Natural killer cell (primary cell): ENCODE data around the gene NDUFV3. TPM values are rescaled to one million over a fixed set of nuclear protein-coding genes. Genes with fewer than 3 reads are reported as not detected.
"Not testable (repeated sequence)": the region's sequence is repeated elsewhere in the genome, so short reads cannot be mapped to it uniquely, and the experiment has no call there.

ENCODE experiments used
- ATAC-seq, 3 donors: fragments of 150-1000 bp in 2 of 3; fragments of 200-7000 bp in 1 of 3; cut with Tn5 transposase; 1 replicate in 1 of 3; 2 replicates in 2 of 3; pipeline ENCODE4 v1.10.0; 2021; ENCODE audit warnings: mild to moderate bottlenecking in 2 of 3, moderate library complexity in 2 of 3
- DNase-seq, 2 donors: peaks; one replicate each; pipeline versions ENCODE4 v3.0.0 to v3.0.0-alpha.2; 2013 to 2021; ENCODE audit warnings: mixed read lengths in 1 of 2
- H3K27ac ChIP-seq: one replicate; pipeline ENCODE4 v1.5.1; 2013; ENCODE audit warnings: mild to moderate bottlenecking, low read length
- H3K27me3 ChIP-seq: one replicate; pipeline ENCODE4 v1.6.1; 2013; ENCODE audit warnings: low read length; ENCODE audit not compliant: control insufficient read depth, insufficient read depth
- H3K36me3 ChIP-seq: one replicate; pipeline ENCODE4 v1.6.1; 2013; ENCODE audit warnings: low read length; ENCODE audit not compliant: control insufficient read depth, insufficient read depth
- H3K4me1 ChIP-seq: one replicate; pipeline ENCODE4 v1.6.1; 2013; ENCODE audit warnings: low read length; ENCODE audit not compliant: control insufficient read depth, insufficient read depth
- H3K4me3 ChIP-seq: one replicate; pipeline ENCODE4 v1.5.1; 2013; ENCODE audit warnings: low read length
- H3K9me3 ChIP-seq: one replicate; pipeline ENCODE4 v1.6.1; 2013; ENCODE audit warnings: low read length; ENCODE audit not compliant: control insufficient read depth, insufficient read depth
- H3K27ac Mint-ChIP-seq, 2 donors: one replicate each; pipeline ENCODE4 v1.8.0; 2022; ENCODE audit warnings: mild to moderate bottlenecking in 2 of 2, mixed read lengths in 2 of 2, moderate library complexity in 1 of 2
- H3K27me3 Mint-ChIP-seq, 2 donors: one replicate each; pipeline ENCODE4 v1.8.0; 2022; ENCODE audit warnings: low read depth in 2 of 2, mixed read lengths in 2 of 2
- H3K36me3 Mint-ChIP-seq: one replicate; pipeline ENCODE4 v1.8.0; 2022; ENCODE audit warnings: mixed read lengths
- H3K4me1 Mint-ChIP-seq, 2 donors: one replicate each; pipeline ENCODE4 v1.8.0; 2022; ENCODE audit warnings: mixed read lengths in 2 of 2
- H3K4me3 Mint-ChIP-seq: one replicate; pipeline ENCODE4 v1.8.0; 2022; ENCODE audit warnings: mild to moderate bottlenecking, moderate library complexity, mixed read lengths
- H3K9me3 Mint-ChIP-seq, 2 donors: one replicate each; pipeline ENCODE4 v1.8.0; 2022; ENCODE audit warnings: mixed read lengths in 2 of 2
- WGBS: methylation state at CpG from one replicate; pipeline ENCODE4 v1.1.7; 2013; ENCODE audit warnings: missing lambda C conversion rate; ENCODE audit not compliant: insufficient coverage; 5-methylcytosine and 5-hydroxymethylcytosine counted together
- intact Hi-C: fragments of 100-400 bp; cut with micrococcal nuclease; formaldehyde crosslinking; loops from one replicate; pipeline ENCODE4 v1.14.2; 2022
- total RNA-seq, 4 donors: library from RNA; stranded (reverse); fragments of 120-200 nt in 1 of 4; gene quantifications; one replicate each; pipeline versions ENCODE4 v1.2.3 to v1.2.4, GENCODE V29; 2013 to 2022
- TF ChIP-seq, protein P1 (sequence below): fragments of 200-600 bp; IDR thresholded peaks from one replicate; pipeline ENCODE4 v1.8.0; 2022; ENCODE audit warnings: antibody characterized with exemption

The NDUFV3 gene
- total RNA-seq, 3 donors from 2014 or later (not counting 1 experiment from before 2014, with no cell fraction given), result 21.8 to 25.7 (median 23.9) TPM

DNA sequence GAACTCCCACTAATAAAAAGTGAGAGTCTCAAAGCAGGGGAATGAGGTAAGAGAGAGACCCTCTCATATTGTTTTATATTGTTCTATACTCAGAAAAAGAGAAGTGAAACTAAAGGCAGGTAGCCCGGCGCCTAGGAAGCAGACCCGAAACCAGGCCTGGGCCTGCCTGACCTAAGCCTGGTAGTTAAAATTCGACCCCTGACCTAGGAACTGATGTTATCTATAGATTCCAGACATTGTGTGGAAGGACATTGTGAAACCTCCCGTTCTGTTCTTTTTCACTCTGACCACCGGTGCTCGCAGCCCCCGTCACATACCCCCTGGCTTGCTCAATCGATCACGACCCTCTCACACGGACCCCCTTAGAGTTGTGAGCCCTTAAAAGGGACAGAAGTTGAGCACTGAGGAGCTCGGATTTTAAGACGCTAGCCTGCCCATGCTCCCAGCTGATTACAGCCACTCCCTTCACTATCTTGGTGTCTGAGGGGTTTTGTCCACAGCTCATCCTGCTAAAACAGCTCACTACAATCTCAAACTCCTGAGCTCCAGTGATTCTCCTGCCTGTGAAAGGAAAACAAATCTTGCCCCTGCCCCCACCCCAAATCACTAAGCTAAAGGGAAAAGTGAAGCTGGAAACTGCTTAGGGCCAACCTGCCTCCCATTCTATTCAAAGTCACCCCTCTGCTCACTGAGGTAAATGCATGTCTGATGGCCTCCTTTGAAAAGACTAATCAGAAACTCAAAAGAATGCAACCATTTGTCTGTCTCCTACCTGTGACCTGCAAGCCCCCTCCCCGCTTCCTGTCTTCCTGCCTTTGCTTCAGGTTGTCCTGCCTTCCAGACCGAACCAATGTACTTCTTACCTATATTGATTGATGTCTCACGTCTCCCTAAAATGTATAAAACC is 44.2 kb downstream of the NDUFV3 start:
- H3K9me3 Mint-ChIP-seq, H3K27ac Mint-ChIP-seq, H3K27me3 Mint-ChIP-seq, H3K36me3 Mint-ChIP-seq, H3K9me3 ChIP-seq, H3K4me3 Mint-ChIP-seq, H3K36me3 ChIP-seq, ATAC-seq, DNase-seq, H3K27me3 ChIP-seq, intact Hi-C loops, H3K4me1 ChIP-seq, H3K4me3 ChIP-seq, H3K27ac ChIP-seq, H3K4me1 Mint-ChIP-seq: not testable (repeated sequence)
- WGBS, result 77% methylated on average over 14 of the region's 16 CpGs

DNA sequence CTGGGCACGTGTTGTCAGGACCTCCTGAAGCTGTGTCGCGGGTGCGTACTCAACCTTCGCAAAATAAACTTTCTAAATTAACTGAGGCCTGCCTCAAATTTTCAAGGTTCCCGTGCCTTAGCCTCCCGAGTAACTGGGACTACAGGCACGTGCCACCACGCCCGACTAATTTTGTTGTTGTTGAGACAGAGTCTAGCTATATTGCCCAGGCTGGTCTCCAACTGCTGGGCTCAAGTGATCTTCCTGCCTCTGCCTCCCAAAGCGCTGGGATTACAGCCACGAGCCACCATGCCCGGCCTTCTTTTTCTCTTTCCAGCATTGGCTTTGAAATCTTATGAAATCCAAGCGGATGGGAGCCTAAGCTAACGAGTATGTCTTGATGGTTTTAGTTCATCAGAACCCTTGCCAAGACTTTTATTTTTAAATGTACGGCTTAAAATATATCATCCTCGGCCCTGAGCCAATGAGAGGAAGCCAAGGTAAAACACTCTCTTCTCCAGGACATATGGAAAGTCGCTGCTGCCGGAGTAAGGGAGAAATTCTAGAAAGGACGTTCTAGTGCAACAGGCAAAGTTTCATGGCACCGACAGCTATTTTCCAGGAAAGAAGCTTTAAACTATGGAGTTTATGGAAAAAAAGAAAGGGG is 45.0 kb downstream of the NDUFV3 start:
- Histone ChIP-seq H3K9me3 (no peaks in the 10 kb centered on the region), H3K27ac (no peak overlapping the region), H3K27me3 (no peaks in the 10 kb centered on the region), H3K36me3 (no peaks in the 10 kb centered on the region), H3K4me3 (no peak overlapping the region), H3K4me1 (no peaks in the 10 kb centered on the region)
- Mint-ChIP-seq H3K27me3 (no peaks in the 10 kb centered on the region), H3K36me3 (no peaks in the 10 kb centered on the region), H3K9me3 (no peaks in the 10 kb centered on the region), H3K4me1 (no peaks in the 10 kb centered on the region), H3K27ac (no peak overlapping the region), H3K4me3 (no peak overlapping the region)
- no peak for DNase-seq
- no peak for ATAC-seq
- intact Hi-C loops, result no loop called here
- 95% methylated on average over 21 of the region's 21 CpGs for whole genome bisulfite sequencing
- TF ChIP-seq, protein P1, sequence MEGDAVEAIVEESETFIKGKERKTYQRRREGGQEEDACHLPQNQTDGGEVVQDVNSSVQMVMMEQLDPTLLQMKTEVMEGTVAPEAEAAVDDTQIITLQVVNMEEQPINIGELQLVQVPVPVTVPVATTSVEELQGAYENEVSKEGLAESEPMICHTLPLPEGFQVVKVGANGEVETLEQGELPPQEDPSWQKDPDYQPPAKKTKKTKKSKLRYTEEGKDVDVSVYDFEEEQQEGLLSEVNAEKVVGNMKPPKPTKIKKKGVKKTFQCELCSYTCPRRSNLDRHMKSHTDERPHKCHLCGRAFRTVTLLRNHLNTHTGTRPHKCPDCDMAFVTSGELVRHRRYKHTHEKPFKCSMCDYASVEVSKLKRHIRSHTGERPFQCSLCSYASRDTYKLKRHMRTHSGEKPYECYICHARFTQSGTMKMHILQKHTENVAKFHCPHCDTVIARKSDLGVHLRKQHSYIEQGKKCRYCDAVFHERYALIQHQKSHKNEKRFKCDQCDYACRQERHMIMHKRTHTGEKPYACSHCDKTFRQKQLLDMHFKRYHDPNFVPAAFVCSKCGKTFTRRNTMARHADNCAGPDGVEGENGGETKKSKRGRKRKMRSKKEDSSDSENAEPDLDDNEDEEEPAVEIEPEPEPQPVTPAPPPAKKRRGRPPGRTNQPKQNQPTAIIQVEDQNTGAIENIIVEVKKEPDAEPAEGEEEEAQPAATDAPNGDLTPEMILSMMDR, result no peak

DNA sequence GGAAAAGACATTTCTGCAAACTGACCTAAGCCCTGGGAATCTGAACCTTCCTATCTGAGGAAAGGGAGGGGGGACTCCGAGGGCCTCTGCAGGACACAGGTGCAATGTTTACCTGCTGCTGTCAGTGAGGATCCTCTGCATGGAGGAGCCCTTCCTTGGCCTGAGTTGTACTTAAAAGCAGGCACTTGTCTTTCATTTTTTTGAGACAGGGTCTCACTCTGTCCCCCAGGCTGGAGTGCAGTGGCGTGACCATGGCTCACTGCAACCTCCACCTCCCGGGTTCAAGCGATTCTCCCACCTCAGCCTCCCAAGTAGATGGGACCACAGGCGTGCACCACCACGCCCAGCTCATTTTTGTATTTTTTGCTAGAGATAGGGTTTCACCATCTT is 45.5 kb downstream of the NDUFV3 start:
- H3K4me1 ChIP-seq, ATAC-seq, H3K9me3 Mint-ChIP-seq, H3K27me3 Mint-ChIP-seq, H3K4me3 Mint-ChIP-seq, intact Hi-C loops, H3K36me3 Mint-ChIP-seq, H3K4me1 Mint-ChIP-seq, H3K36me3 ChIP-seq, H3K27me3 ChIP-seq, H3K9me3 ChIP-seq, H3K27ac ChIP-seq, DNase-seq, H3K27ac Mint-ChIP-seq, H3K4me3 ChIP-seq: not testable (repeated sequence)
- 92% methylated on average over 6 of the region's 6 CpGs for WGBS

DNA sequence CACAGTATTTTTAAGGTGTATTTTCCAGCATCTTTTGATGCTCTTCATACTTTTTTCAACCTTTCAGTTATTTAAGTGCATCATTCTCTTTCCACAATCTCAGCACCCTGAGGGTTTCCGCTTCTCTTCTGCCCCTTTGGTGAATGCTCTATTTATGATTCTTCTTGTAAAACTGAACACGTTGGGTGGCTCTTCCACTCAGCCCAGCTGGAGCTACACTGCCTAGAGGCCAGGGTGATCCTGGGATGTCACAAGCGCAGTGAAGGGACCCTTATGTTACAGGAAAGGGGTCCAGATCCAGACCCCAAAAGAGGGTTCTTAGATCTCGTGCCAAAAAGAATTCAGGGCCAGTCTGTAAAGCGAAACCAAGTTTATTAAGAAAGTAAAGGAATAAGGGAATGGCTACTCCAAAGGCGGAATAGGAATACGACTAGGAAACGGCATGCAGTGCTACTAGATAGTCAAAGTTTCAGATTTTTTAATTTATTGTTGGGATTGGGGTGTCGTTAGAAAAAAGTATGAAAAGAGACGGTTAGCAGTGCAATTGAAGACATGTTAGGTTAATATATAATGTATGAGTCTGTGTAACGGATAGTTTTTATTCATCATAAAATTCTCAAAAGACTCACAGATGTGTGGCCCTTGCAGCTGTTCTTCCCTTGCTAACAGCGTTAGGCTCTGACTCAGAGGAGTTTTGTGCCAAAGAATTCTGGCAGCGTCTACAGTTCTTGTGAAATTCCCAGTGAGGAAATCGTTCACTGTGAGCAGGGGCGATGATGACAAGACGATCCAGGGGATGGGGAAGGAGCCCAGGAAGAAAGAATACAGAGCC is 46.7 kb downstream of the NDUFV3 start:
- no peak for ATAC-seq
- H3K9me3 Mint-ChIP-seq, result no peaks in the 10 kb centered on the region
- H3K27ac ChIP-seq, result no peak overlapping the region
- H3K27me3 ChIP-seq, result no peaks in the 10 kb centered on the region
- H3K4me3 ChIP-seq, result no peak overlapping the region
- no peaks in the 10 kb centered on the region for H3K4me1 Mint-ChIP-seq
- H3K27me3 Mint-ChIP-seq, result no peaks in the 10 kb centered on the region
- H3K36me3 ChIP-seq, result no peaks in the 10 kb centered on the region
- intact Hi-C loops, result no loop called here
- H3K9me3 ChIP-seq, result no peaks in the 10 kb centered on the region
- no peaks in the 10 kb centered on the region for H3K36me3 Mint-ChIP-seq
- TF ChIP-seq, protein P1, result no peak
- H3K27ac Mint-ChIP-seq, result no peak overlapping the region
- H3K4me1 ChIP-seq, result no peaks in the 10 kb centered on the region
- no peak for DNase-seq
- 87% methylated on average over 15 of the region's 16 CpGs for WGBS
- H3K4me3 Mint-ChIP-seq, result no peak overlapping the region
